Measurements from ENCODE around the gene ACR.
"Not testable (repeated sequence)": the region's sequence is repeated elsewhere in the genome, so short reads cannot be mapped to it uniquely, and the experiment has no call there.

The ACR gene

GRCh38 chr22:50731811-50732624 lies 6.0 kb upstream of the ACR start:
- no peak overlapping the region for H3K9ac ChIP-seq (ENCODE audit: low read depth, low read length)

GRCh38 chr22:50732681-50733080 lies 5.3 kb upstream of the ACR start:
- no peak overlapping the region for H3K9ac ChIP-seq (ENCODE audit: low read depth, low read length)
- H3K36me3 ChIP-seq (ENCODE audit: control insufficient read depth, insufficient read depth, low read length): no peaks in the 10 kb centered on the region
- H3K4me3 ChIP-seq (ENCODE audit: low read depth, low read length): no peak overlapping the region

More at GRCh38 chr22:50731811-50732624, 6.0 kb upstream of the ACR start:
- Histone ChIP-seq H3K4me3 (ENCODE audit: low read depth, low read length) (no peak overlapping the region), H3K27me3 (ENCODE audit: control insufficient read depth, insufficient read depth, low read length) (peaks cover 63% of the 10 kb centered on the region), H3K4me1 (ENCODE audit: control insufficient read depth, insufficient read depth, low read length) (no peaks in the 10 kb centered on the region), H3K36me3 (ENCODE audit: control insufficient read depth, insufficient read depth, low read length) (no peaks in the 10 kb centered on the region), H3K9me3 (ENCODE audit: control insufficient read depth, insufficient read depth, low read length) (no peaks in the 10 kb centered on the region)

GRCh38 chr22:50733521-50734342 lies 4.3 kb upstream of the ACR start:
- Histone ChIP-seq H3K9ac (ENCODE audit: low read depth, low read length) (no peak overlapping the region), H3K9me3 (ENCODE audit: control insufficient read depth, insufficient read depth, low read length) (no peaks in the 10 kb centered on the region), H3K27me3 (ENCODE audit: control insufficient read depth, insufficient read depth, low read length) (peaks cover 75% of the 10 kb centered on the region), H3K4me3 (ENCODE audit: low read depth, low read length) (no peak overlapping the region), H3K36me3 (ENCODE audit: control insufficient read depth, insufficient read depth, low read length) (no peaks in the 10 kb centered on the region), H3K4me1 (ENCODE audit: control insufficient read depth, insufficient read depth, low read length) (no peaks in the 10 kb centered on the region)

More at GRCh38 chr22:50732681-50733080, 5.3 kb upstream of the ACR start:
- peaks cover 70% of the 10 kb centered on the region for H3K27me3 ChIP-seq (ENCODE audit: control insufficient read depth, insufficient read depth, low read length)
- no peaks in the 10 kb centered on the region for H3K4me1 ChIP-seq (ENCODE audit: control insufficient read depth, insufficient read depth, low read length)
- H3K9me3 ChIP-seq (ENCODE audit: control insufficient read depth, insufficient read depth, low read length): no peaks in the 10 kb centered on the region

GRCh38 chr22:50734343-50734771 lies 3.6 kb upstream of the ACR start:
- Histone ChIP-seq H3K36me3 (ENCODE audit: control insufficient read depth, insufficient read depth, low read length) (no peaks in the 10 kb centered on the region), H3K9me3 (ENCODE audit: control insufficient read depth, insufficient read depth, low read length) (no peaks in the 10 kb centered on the region), H3K27me3 (ENCODE audit: control insufficient read depth, insufficient read depth, low read length) (peaks cover 76% of the 10 kb centered on the region), H3K9ac (ENCODE audit: low read depth, low read length) (no peak overlapping the region), H3K4me1 (ENCODE audit: control insufficient read depth, insufficient read depth, low read length) (no peaks in the 10 kb centered on the region), H3K4me3 (ENCODE audit: low read depth, low read length) (no peak overlapping the region)

GRCh38 chr22:50734986-50735738 lies 2.8 kb upstream of the ACR start:
- H3K4me1 ChIP-seq (ENCODE audit: control insufficient read depth, insufficient read depth, low read length): no peaks in the 10 kb centered on the region
- H3K9me3 ChIP-seq (ENCODE audit: control insufficient read depth, insufficient read depth, low read length): no peaks in the 10 kb centered on the region
- no peak overlapping the region for H3K9ac ChIP-seq (ENCODE audit: low read depth, low read length)
- H3K27me3 ChIP-seq (ENCODE audit: control insufficient read depth, insufficient read depth, low read length): peaks cover 69% of the 10 kb centered on the region
- H3K36me3 ChIP-seq (ENCODE audit: control insufficient read depth, insufficient read depth, low read length): no peaks in the 10 kb centered on the region
- no peak overlapping the region for H3K4me3 ChIP-seq (ENCODE audit: low read depth, low read length)

- Histone ChIP-seq H3K27me3 (ENCODE audit: control insufficient read depth, insufficient read depth, low read length) (peaks cover 70% of the 10 kb centered on the region), H3K4me1 (ENCODE audit: control insufficient read depth, insufficient read depth, low read length) (no peaks in the 10 kb centered on the region), H3K9ac (ENCODE audit: low read depth, low read length) (no peak overlapping the region), H3K9me3 (ENCODE audit: control insufficient read depth, insufficient read depth, low read length) (no peaks in the 10 kb centered on the region), H3K4me3 (ENCODE audit: low read depth, low read length) (no peak overlapping the region), H3K36me3 (ENCODE audit: control insufficient read depth, insufficient read depth, low read length) (no peaks in the 10 kb centered on the region)
These were observed 2.3 kb upstream of the ACR start for GRCh38 chr22:50735739-50736030.

- Histone ChIP-seq H3K9me3 (ENCODE audit: control insufficient read depth, insufficient read depth, low read length) (no peaks in the 10 kb centered on the region), H3K4me3 (ENCODE audit: low read depth, low read length) (no peak overlapping the region), H3K9ac (ENCODE audit: low read depth, low read length) (no peak overlapping the region), H3K4me1 (ENCODE audit: control insufficient read depth, insufficient read depth, low read length) (no peaks in the 10 kb centered on the region), H3K27me3 (ENCODE audit: control insufficient read depth, insufficient read depth, low read length) (peaks cover 49% of the 10 kb centered on the region), H3K36me3 (ENCODE audit: control insufficient read depth, insufficient read depth, low read length) (no peaks in the 10 kb centered on the region)
These were observed 734 bp downstream of the ACR start for GRCh38 chr22:50738649-50739227.

GRCh38 chr22:50739279-50739691 lies 1.3 kb downstream of the ACR start:
- no peak overlapping the region for H3K4me3 ChIP-seq (ENCODE audit: low read depth, low read length)
- H3K27me3 ChIP-seq (ENCODE audit: control insufficient read depth, insufficient read depth, low read length): peaks cover 45% of the 10 kb centered on the region
- no peaks in the 10 kb centered on the region for H3K4me1 ChIP-seq (ENCODE audit: control insufficient read depth, insufficient read depth, low read length)
- no peaks in the 10 kb centered on the region for H3K9me3 ChIP-seq (ENCODE audit: control insufficient read depth, insufficient read depth, low read length)
- H3K36me3 ChIP-seq (ENCODE audit: control insufficient read depth, insufficient read depth, low read length): no peaks in the 10 kb centered on the region
- H3K9ac ChIP-seq (ENCODE audit: low read depth, low read length): no peak overlapping the region

GRCh38 chr22:50739894-50740293 lies 1.9 kb downstream of the ACR start:
- Histone ChIP-seq H3K9me3 (ENCODE audit: control insufficient read depth, insufficient read depth, low read length) (no peaks in the 10 kb centered on the region), H3K4me3 (ENCODE audit: low read depth, low read length) (no peak overlapping the region), H3K9ac (ENCODE audit: low read depth, low read length) (no peak overlapping the region), H3K27me3 (ENCODE audit: control insufficient read depth, insufficient read depth, low read length) (peaks cover 44% of the 10 kb centered on the region), H3K36me3 (ENCODE audit: control insufficient read depth, insufficient read depth, low read length) (no peaks in the 10 kb centered on the region), H3K4me1 (ENCODE audit: control insufficient read depth, insufficient read depth, low read length) (no peaks in the 10 kb centered on the region)

GRCh38 chr22:50740714-50741113 lies 2.7 kb downstream of the ACR start:
- not testable (repeated sequence) for H3K4me3 ChIP-seq (ENCODE audit: low read depth, low read length); H3K9ac ChIP-seq (ENCODE audit: low read depth, low read length); H3K4me1 ChIP-seq (ENCODE audit: control insufficient read depth, insufficient read depth, low read length); H3K9me3 ChIP-seq (ENCODE audit: control insufficient read depth, insufficient read depth, low read length); H3K36me3 ChIP-seq (ENCODE audit: control insufficient read depth, insufficient read depth, low read length)
- peaks cover 36% of the 10 kb centered on the region for H3K27me3 ChIP-seq (ENCODE audit: control insufficient read depth, insufficient read depth, low read length)

GRCh38 chr22:50744424-50744823 lies 6.4 kb downstream of the ACR start:
- not testable (repeated sequence) for H3K9me3 ChIP-seq (ENCODE audit: control insufficient read depth, insufficient read depth, low read length); H3K4me3 ChIP-seq (ENCODE audit: low read depth, low read length); H3K36me3 ChIP-seq (ENCODE audit: control insufficient read depth, insufficient read depth, low read length); H3K9ac ChIP-seq (ENCODE audit: low read depth, low read length); H3K4me1 ChIP-seq (ENCODE audit: control insufficient read depth, insufficient read depth, low read length)
- H3K27me3 ChIP-seq (ENCODE audit: control insufficient read depth, insufficient read depth, low read length): peaks cover 16% of the 10 kb centered on the region

Data from iPS-15b (cell line).